ENCODE measurements around the gene TECTA.

TECTA gene, protein sequence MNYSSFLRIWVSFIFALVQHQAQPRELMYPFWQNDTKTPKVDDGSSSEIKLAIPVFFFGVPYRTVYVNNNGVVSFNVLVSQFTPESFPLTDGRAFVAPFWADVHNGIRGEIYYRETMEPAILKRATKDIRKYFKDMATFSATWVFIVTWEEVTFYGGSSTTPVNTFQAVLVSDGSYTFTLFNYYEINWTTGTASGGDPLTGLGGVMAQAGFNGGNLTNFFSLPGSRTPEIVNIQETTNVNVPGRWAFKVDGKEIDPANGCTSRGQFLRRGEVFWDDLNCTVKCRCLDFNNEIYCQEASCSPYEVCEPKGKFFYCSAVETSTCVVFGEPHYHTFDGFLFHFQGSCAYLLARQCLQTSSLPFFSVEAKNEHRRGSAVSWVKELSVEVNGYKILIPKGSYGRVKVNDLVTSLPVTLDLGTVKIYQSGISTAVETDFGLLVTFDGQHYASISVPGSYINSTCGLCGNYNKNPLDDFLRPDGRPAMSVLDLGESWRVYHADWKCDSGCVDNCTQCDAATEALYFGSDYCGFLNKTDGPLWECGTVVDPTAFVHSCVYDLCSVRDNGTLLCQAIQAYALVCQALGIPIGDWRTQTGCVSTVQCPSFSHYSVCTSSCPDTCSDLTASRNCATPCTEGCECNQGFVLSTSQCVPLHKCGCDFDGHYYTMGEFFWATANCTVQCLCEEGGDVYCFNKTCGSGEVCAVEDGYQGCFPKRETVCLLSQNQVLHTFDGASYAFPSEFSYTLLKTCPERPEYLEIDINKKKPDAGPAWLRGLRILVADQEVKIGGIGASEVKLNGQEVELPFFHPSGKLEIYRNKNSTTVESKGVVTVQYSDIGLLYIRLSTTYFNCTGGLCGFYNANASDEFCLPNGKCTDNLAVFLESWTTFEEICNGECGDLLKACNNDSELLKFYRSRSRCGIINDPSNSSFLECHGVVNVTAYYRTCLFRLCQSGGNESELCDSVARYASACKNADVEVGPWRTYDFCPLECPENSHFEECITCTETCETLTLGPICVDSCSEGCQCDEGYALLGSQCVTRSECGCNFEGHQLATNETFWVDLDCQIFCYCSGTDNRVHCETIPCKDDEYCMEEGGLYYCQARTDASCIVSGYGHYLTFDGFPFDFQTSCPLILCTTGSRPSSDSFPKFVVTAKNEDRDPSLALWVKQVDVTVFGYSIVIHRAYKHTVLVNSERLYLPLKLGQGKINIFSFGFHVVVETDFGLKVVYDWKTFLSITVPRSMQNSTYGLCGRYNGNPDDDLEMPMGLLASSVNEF (N-terminal part only)

DNA sequence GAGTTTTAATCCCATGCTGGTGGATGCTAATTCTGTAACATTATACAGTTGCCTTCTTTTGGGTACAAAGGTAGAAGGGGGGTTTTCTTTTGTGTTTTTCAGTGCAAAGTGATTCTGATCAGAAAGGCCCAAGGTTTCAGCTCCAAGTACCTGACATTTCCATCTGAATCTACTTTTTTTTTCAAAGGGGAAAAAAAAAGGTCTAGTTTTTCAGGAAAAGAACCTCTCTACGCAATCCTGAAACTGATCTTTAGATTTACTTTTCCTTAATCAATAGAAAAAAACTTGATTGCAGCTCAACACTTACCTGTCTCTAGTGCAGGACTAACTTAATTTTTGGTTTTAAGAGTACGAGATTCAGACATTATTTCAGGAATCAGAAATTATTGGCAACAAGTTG lies at the start of gene TECTA:
TECTA (plus strand) TSS at position 301 of the 400 bp plus-strand sequence. CDS start 1,423 bp downstream, outside the sequence.
- no peak for DNase-seq (ENCODE audit: low read depth in 1 of 2, low spot score in 1 of 2)
- in situ Hi-C loops (cut with HindIII; ENCODE audit: low pct_unique_long_range_greater_than_20kb, low sequenced_read_pairs): no loop called here
- no peak for TF ChIP-seq JUND (IDR thresholded peaks at IDR 0.05; ENCODE audit: low read depth)

DNA sequence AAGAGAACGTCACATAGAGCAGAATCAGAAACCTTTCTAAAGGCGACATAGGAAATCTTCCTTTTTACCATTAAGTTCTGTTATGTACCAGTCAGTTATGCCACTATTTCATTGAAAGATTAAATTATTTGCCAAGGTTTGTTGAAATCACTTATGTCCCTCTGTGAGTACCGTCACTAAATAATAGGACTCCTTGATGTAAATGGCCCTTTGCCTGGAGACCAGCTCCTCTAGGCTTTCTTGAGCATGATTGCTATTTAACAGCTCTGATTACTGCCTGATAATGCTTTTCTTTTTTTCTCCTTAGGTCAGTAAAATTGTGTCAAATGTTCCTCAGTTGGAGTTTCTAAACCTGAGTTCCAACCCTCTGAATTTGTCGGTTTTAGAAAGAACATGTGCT lies 47.8 kb upstream of the TECTA start:
- TF ChIP-seq JUND (IDR thresholded peaks at IDR 0.05; ENCODE audit: low read depth): no peak
- DNase-seq (ENCODE audit: low read depth in 1 of 2, low spot score in 1 of 2): no peak
- in situ Hi-C loops (cut with HindIII; ENCODE audit: low pct_unique_long_range_greater_than_20kb, low sequenced_read_pairs): no loop called here

DNA sequence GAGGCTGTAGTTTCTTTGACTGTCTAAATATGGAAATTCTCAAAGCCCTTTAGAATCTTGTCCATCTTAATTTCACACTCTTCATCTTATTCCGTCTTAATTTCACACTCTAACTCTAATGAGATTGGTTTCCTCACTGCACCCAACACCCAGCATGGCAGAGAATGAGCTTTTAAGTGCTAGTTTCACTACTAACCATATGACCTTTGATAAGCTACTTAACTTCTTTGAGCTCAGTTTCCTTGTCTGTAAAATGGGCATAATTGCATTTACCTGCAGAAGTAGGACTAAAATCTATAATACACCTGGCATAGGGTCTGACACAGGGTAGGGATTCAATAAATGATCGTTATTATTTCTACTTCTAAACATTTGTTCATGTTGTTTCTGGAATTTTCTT lies 46.8 kb upstream of the TECTA start:
- DNase-seq (ENCODE audit: low read depth in 1 of 2, low spot score in 1 of 2): no peak
- in situ Hi-C loops (cut with HindIII; ENCODE audit: low pct_unique_long_range_greater_than_20kb, low sequenced_read_pairs): no loop called here
- no peak for TF ChIP-seq JUND (IDR thresholded peaks at IDR 0.05; ENCODE audit: low read depth)

DNA sequence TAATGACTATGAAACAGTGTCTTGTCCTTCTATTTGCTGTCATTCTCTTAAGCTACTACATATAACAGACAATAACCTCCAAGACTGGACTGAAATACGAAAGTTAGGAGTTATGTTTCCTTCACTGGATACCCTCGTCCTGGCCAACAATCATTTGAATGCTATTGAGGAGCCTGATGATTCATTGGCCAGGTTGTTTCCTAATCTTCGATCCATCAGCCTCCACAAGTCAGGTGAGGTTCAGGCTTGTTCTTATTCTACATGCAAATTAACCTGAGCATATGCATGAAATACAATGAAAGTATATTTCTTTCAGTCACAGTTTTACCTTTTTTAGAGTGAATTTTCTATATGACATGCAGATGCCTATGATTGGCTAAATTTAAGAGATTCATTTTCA lies 46.0 kb upstream of the TECTA start:
- in situ Hi-C loops (cut with HindIII; ENCODE audit: low pct_unique_long_range_greater_than_20kb, low sequenced_read_pairs): no loop called here
- DNase-seq (ENCODE audit: low read depth in 1 of 2, low spot score in 1 of 2): no peak
- TF ChIP-seq JUND (IDR thresholded peaks at IDR 0.05; ENCODE audit: low read depth): no peak

DNA sequence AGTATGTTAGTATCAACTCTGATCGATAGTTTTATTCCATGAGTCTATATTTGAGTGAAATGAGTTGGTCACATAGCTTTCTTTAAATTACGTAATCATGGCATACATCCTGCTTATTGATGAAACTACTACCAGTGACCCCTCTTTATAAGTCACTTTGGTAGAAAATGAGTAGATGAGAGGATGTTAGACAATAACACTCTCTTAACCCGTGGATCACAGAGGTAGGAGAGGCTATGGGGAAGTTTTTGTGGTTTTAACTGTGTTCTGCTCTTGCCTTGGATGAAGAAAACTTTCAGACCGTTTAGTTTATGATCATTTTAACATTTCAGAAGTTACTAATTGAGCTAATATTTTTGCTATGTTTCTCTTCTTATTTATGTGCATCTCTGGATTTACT lies 43.1 kb upstream of the TECTA start:
- TF ChIP-seq JUND (IDR thresholded peaks at IDR 0.05; ENCODE audit: low read depth): no peak
- no peak for DNase-seq (ENCODE audit: low read depth in 1 of 2, low spot score in 1 of 2)
- in situ Hi-C loops (cut with HindIII; ENCODE audit: low pct_unique_long_range_greater_than_20kb, low sequenced_read_pairs): no loop called here

DNA sequence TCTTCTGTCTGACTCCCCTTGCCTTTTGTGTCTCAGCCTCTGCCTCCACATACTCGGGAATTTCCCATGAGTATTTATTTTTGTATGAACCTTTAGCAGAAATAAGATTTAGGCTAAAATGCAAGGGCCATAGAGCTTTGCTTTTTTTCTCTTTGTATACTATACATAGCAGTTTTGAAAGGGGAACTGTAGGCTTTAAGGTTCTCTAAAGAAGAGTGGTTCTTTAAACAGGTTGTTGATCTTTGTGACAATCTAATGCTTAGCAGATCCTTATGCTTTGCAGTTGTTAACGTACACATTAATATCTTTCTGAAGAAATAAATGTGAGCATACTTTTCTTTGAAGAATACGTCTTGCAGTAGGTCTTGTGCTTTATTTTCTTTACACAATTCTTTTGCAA lies 42.1 kb upstream of the TECTA start:
- no peak for DNase-seq (ENCODE audit: low read depth in 1 of 2, low spot score in 1 of 2)

DNA sequence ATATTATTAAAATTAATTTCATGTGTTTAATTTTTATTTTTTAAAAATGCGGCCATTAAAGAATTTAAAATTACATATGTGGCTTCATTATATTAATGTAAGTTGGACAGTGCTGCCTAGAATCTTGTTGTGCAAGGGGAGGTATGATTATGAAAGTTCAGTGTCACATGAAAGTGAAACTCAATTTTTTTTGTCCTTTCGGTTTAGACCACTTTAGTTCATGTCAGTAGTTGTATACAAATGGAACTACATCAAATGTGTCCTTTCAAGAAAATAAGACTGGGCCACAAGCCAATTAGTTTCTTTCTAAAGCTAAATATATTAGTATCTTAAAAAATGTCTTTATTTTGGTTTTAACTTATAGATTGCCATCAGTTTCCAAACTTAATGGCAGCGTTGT lies 41.4 kb upstream of the TECTA start:
- in situ Hi-C loops (cut with HindIII; ENCODE audit: low pct_unique_long_range_greater_than_20kb, low sequenced_read_pairs): no loop called here
- no peak for DNase-seq (ENCODE audit: low read depth in 1 of 2, low spot score in 1 of 2)
- TF ChIP-seq JUND (IDR thresholded peaks at IDR 0.05; ENCODE audit: low read depth): no peak

More for the DNA sequence above, 42.1 kb upstream of the TECTA start:
- in situ Hi-C loops (cut with HindIII; ENCODE audit: low pct_unique_long_range_greater_than_20kb, low sequenced_read_pairs): no loop called here
- no peak for TF ChIP-seq JUND (IDR thresholded peaks at IDR 0.05; ENCODE audit: low read depth)

DNA sequence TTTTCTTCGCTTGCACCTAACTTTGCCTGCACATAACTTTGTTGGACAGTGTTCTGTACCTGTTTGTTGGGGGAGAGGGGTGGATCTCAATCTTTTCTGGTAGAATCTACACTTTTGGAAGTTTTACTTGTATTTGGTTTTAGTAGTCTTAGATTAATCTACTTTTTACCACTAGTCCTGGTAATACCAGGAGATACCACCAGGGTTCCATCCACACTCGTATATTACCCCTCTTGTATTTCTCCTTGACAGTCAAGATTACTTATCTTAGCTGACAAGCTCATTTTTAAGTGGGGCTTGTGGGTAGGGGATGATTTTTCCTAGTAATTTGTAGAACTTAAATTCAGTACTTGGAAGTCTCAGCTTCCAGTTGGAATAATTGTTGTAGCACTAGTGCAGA lies 37.3 kb upstream of the TECTA start:
- in situ Hi-C loops (cut with HindIII; ENCODE audit: low pct_unique_long_range_greater_than_20kb, low sequenced_read_pairs): no loop called here
- TF ChIP-seq JUND (IDR thresholded peaks at IDR 0.05; ENCODE audit: low read depth): no peak
- peak in 1 of 2 experiments; percentile 22 for DNase-seq (ENCODE audit: low read depth in 1 of 2, low spot score in 1 of 2)

DNA sequence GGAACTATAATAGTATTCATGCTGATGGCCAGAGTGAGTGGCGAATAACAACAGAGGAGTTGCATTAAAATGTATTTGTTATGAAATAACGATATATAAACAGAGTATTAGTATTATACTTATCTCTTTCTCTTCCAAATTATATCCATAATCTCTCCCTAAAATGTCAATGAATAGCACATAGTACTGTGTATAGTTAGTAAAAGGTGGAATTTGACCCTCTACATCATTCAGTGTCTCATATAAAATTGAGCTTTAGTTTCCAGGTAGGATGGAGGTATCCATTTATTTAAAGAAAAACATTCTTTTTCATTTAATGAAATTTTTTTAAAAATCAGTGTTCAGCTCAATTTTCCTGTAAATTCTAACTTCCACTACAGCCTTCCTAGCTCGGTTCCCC lies 34.4 kb upstream of the TECTA start:
- in situ Hi-C loops (cut with HindIII; ENCODE audit: low pct_unique_long_range_greater_than_20kb, low sequenced_read_pairs): no loop called here
- DNase-seq (ENCODE audit: low read depth in 1 of 2, low spot score in 1 of 2): no peak
- no peak for TF ChIP-seq JUND (IDR thresholded peaks at IDR 0.05; ENCODE audit: low read depth)

DNA sequence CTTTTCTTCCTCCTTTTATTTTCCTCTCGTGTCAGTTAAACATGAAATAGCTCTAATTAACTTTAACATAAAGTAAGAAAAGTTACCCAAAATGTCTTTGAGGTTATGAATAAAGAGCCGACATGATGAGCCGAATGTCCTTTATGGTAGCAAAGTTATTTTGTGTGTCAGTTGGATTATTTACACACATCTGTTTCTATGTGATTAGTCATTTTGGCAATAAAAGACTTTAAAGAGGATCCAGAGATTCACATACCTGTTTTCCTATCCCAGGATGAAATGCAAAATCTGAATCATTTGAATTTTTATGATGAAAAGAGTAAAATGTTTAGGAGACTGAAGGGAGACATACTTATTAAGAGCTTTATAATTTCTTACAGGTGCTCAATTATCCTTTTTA lies 34.0 kb upstream of the TECTA start:
- no peak for TF ChIP-seq JUND (IDR thresholded peaks at IDR 0.05; ENCODE audit: low read depth)
- no peak for DNase-seq (ENCODE audit: low read depth in 1 of 2, low spot score in 1 of 2)
- in situ Hi-C loops (cut with HindIII; ENCODE audit: low pct_unique_long_range_greater_than_20kb, low sequenced_read_pairs): no loop called here

DNA sequence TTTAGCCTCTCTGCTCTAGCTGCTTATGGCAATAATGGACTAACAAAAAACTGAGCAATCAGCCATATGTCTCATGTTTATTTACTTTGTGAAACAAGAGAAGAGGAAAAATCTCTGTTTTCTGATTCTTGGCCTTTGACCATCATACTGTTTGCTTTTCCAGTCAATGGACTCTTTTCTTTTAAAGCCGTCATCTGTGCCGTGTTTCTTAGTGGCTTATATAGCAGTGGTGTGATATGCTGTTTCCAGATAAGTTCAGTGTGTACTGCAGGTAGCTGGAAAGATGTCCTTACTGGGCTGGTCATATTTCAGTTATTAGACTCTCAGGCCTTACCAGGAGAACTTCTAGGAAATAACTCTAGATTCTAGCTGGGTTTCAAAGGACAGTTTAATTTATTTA lies 33.6 kb upstream of the TECTA start:
- in situ Hi-C loops (cut with HindIII; ENCODE audit: low pct_unique_long_range_greater_than_20kb, low sequenced_read_pairs): no loop called here
- no peak for TF ChIP-seq JUND (IDR thresholded peaks at IDR 0.05; ENCODE audit: low read depth)
- no peak for DNase-seq (ENCODE audit: low read depth in 1 of 2, low spot score in 1 of 2)

DNA sequence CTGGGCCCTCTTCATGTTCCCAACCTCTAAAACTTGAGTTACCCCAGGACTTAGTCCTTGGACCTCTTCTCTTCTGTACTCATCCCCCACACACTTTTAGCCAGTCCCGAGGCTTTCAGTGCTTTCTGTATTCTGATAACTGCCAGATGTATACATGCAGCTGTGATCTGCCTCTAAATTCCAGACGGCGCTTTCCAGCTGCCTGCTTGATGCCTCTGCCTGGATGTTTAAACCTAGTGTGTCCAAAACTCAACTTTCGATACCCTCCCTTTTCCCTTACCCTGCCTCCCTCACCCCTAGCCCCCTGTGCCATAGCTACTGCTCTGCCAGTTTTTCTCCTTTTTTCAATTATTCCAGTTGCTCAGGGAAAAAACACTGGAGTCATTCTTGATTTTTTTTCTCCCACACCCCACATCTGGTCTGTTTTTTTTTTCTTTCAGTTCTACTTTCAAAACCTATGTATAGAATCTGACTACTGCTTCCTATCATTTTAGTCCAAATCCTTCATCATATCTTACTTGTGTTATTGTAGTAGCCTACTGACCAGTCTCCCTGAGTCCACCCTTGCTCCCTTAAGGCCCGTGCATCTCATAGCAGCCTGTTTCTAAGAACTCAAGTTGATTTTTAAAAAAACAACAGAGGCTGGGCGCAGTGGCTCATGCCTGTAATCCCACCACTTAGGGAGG lies 32.9 kb upstream of the TECTA start:
- in situ Hi-C loops (cut with HindIII; ENCODE audit: low pct_unique_long_range_greater_than_20kb, low sequenced_read_pairs): no loop called here
- no peak for TF ChIP-seq JUND (IDR thresholded peaks at IDR 0.05; ENCODE audit: low read depth)

More for the DNA sequence above, 32.9 kb upstream of the TECTA start:
- no peak for DNase-seq (ENCODE audit: low read depth in 1 of 2, low spot score in 1 of 2)

Measured in T47D (cell line).